ENCODE data around the gene RSPH3. TPM values are rescaled to one million over a fixed set of nuclear protein-coding genes. Genes with fewer than 3 reads are reported as not detected.

The RSPH3 gene
- total RNA-seq, 5 donors from 2014 or later (not counting 1 experiment from before 2014, with no cell fraction given): 1.5 to 2.6 (median 2.1) TPM

- Mint-ChIP-seq H3K4me3 (no peak overlapping the region), H3K27me3 (no peaks in the 10 kb centered on the region), H3K27ac (no peak overlapping the region), H3K36me3 (no peaks in the 10 kb centered on the region), H3K9me3 (no peaks in the 10 kb centered on the region), H3K4me1 (no peaks in the 10 kb centered on the region)
- Histone ChIP-seq H3K9me3 (no peaks in the 10 kb centered on the region), H3K27me3 (replicated peaks in 1 of 2; ENCODE audit: control insufficient read depth in 2 of 2, extremely low read depth in 1 of 2, insufficient read depth in 2 of 2, low read length in 1 of 2) (no peaks in the 10 kb centered on the region), H3K36me3 (ENCODE audit: control insufficient read depth in 2 of 2, extremely low read depth in 1 of 2, insufficient read depth in 1 of 2, low read length in 1 of 2) (no peaks in the 10 kb centered on the region), H3K4me3 (ENCODE audit: control insufficient read depth in 1 of 2, extremely low read depth in 1 of 2, low read length in 1 of 2) (no peak overlapping the region), H3K4me1 (ENCODE audit: control insufficient read depth in 1 of 2, extremely low read depth in 1 of 2, insufficient read depth in 2 of 2, low read length in 2 of 2) (no peaks in the 10 kb centered on the region), H3K27ac (ENCODE audit: low read length) (no peak overlapping the region)
- ATAC-seq (replicated peaks in 1 of 4) (no peak), DNase-seq (no peak)
- WGBS (ENCODE audit: insufficient coverage): no CpG with 5 or more reads among the region's 2 CpGs
- POLR2A ChIA-PET: no interaction called here
- CTCF ChIA-PET: no interaction called here
These were observed 71.9 kb downstream of the RSPH3 start for GRCh38 chr6:158928068-158928467.

- no peak for ATAC-seq (replicated peaks in 1 of 4)
- no peaks in the 10 kb centered on the region for H3K27me3 Mint-ChIP-seq
- Histone ChIP-seq H3K4me1 (ENCODE audit: control insufficient read depth in 1 of 2, extremely low read depth in 1 of 2, insufficient read depth in 2 of 2, low read length in 2 of 2) (no peaks in the 10 kb centered on the region), H3K9me3 (no peaks in the 10 kb centered on the region), H3K27ac (ENCODE audit: low read length) (no peak overlapping the region), H3K27me3 (replicated peaks in 1 of 2; ENCODE audit: control insufficient read depth in 2 of 2, extremely low read depth in 1 of 2, insufficient read depth in 2 of 2, low read length in 1 of 2) (no peaks in the 10 kb centered on the region), H3K4me3 (ENCODE audit: control insufficient read depth in 1 of 2, extremely low read depth in 1 of 2, low read length in 1 of 2) (no peak overlapping the region), H3K36me3 (ENCODE audit: control insufficient read depth in 2 of 2, extremely low read depth in 1 of 2, insufficient read depth in 1 of 2, low read length in 1 of 2) (no peaks in the 10 kb centered on the region)
- POLR2A ChIA-PET: no interaction called here
- CTCF ChIA-PET: no interaction called here
- no peak for DNase-seq
- no peaks in the 10 kb centered on the region for H3K9me3 Mint-ChIP-seq
- WGBS (ENCODE audit: insufficient coverage): no CpG with 5 or more reads among the region's 6 CpGs
- H3K4me1 Mint-ChIP-seq: no peaks in the 10 kb centered on the region
- no peak overlapping the region for H3K4me3 Mint-ChIP-seq
- no peaks in the 10 kb centered on the region for H3K36me3 Mint-ChIP-seq
- no peak overlapping the region for H3K27ac Mint-ChIP-seq
These were observed 73.6 kb downstream of the RSPH3 start for GRCh38 chr6:158926414-158926813.

- H3K36me3 ChIP-seq (ENCODE audit: control insufficient read depth in 2 of 2, extremely low read depth in 1 of 2, insufficient read depth in 1 of 2, low read length in 1 of 2): no peaks in the 10 kb centered on the region
- no peak overlapping the region for H3K4me3 ChIP-seq (ENCODE audit: control insufficient read depth in 1 of 2, extremely low read depth in 1 of 2, low read length in 1 of 2)
- H3K36me3 Mint-ChIP-seq: no peaks in the 10 kb centered on the region
- H3K4me3 Mint-ChIP-seq: no peak overlapping the region
- H3K27me3 ChIP-seq (replicated peaks in 1 of 2; ENCODE audit: control insufficient read depth in 2 of 2, extremely low read depth in 1 of 2, insufficient read depth in 2 of 2, low read length in 1 of 2): no peaks in the 10 kb centered on the region
- no peak overlapping the region for H3K27ac ChIP-seq (ENCODE audit: low read length)
- CTCF ChIA-PET: no interaction called here
- no peaks in the 10 kb centered on the region for H3K9me3 ChIP-seq
- peaks cover 4 to 5% (median 4%) of the 10 kb centered on the region in 3 donors for H3K4me1 Mint-ChIP-seq
- POLR2A ChIA-PET: interaction anchor here (0.5 to 0.9 kb wide), 7 partner anchors 9 to 110 kb away, joined by 3 to 6 read pairs (median 4); no protein-coding TSS in a partner anchor
- H3K27ac Mint-ChIP-seq: no peak overlapping the region
- 100% methylated on average over 1 of the region's 4 CpGs for WGBS (ENCODE audit: insufficient coverage)
- H3K9me3 Mint-ChIP-seq: no peaks in the 10 kb centered on the region
- DNase-seq (no peak), ATAC-seq (replicated peaks in 1 of 4) (no peak)
- H3K27me3 Mint-ChIP-seq: no peaks in the 10 kb centered on the region
- no peaks in the 10 kb centered on the region for H3K4me1 ChIP-seq (ENCODE audit: control insufficient read depth in 1 of 2, extremely low read depth in 1 of 2, insufficient read depth in 2 of 2, low read length in 2 of 2)
These were observed 75.2 kb downstream of the RSPH3 start for GRCh38 chr6:158924499-158925455.

GRCh38 chr6:158923805-158924498, 76.0 kb downstream of the RSPH3 start:
- no peak for ATAC-seq (replicated peaks in 1 of 4)

More at GRCh38 chr6:158923805-158924498, 76.0 kb downstream of the RSPH3 start:
- H3K27me3 ChIP-seq (replicated peaks in 1 of 2; ENCODE audit: control insufficient read depth in 2 of 2, extremely low read depth in 1 of 2, insufficient read depth in 2 of 2, low read length in 1 of 2): no peaks in the 10 kb centered on the region
- H3K27ac ChIP-seq (ENCODE audit: low read length): no peak overlapping the region
- H3K36me3 ChIP-seq (ENCODE audit: control insufficient read depth in 2 of 2, extremely low read depth in 1 of 2, insufficient read depth in 1 of 2, low read length in 1 of 2): no peaks in the 10 kb centered on the region
- CTCF ChIA-PET: interaction anchor here in 1 of 2 donors (0.7 kb wide), 1 partner anchor 53 kb away, joined by 3 read pairs; no protein-coding TSS in a partner anchor
- H3K9me3 ChIP-seq: no peaks in the 10 kb centered on the region
- no peak overlapping the region for H3K4me3 ChIP-seq (ENCODE audit: control insufficient read depth in 1 of 2, extremely low read depth in 1 of 2, low read length in 1 of 2)
- Mint-ChIP-seq H3K27me3 (no peaks in the 10 kb centered on the region), H3K36me3 (no peaks in the 10 kb centered on the region), H3K4me1 (peaks cover 4 to 6% (median 5%) of the 10 kb centered on the region in 3 donors), H3K27ac (no peak overlapping the region), H3K9me3 (no peaks in the 10 kb centered on the region), H3K4me3 (no peak overlapping the region)
- no peak for DNase-seq
- WGBS (ENCODE audit: insufficient coverage): 98% methylated on average over 5 of the region's 14 CpGs
- POLR2A ChIA-PET: interaction anchor here in 1 of 2 donors (0.6 kb wide), 2 partner anchors 14 to 109 kb away, joined by 3 to 6 read pairs; no protein-coding TSS in a partner anchor
- H3K4me1 ChIP-seq (ENCODE audit: control insufficient read depth in 1 of 2, extremely low read depth in 1 of 2, insufficient read depth in 2 of 2, low read length in 2 of 2): no peaks in the 10 kb centered on the region

Other genes with a start within 250 kb of the RSPH3 start
- 100 to 1,000 TPM; 176 to 286 (median 272) TPM for gene EZR, start 180.8 kb downstream of the RSPH3 start, total RNA-seq
- 100 to 1,000 TPM; 110 to 224 (median 128) TPM for gene TAGAP, start 44.8 kb upstream of the RSPH3 start, total RNA-seq
- gene FNDC1, start 169.2 kb upstream of the RSPH3 start, total RNA-seq: under 1 TPM in 1 of 5 donors, not detected in 4; 0.03 TPM